Skeletal muscle cell (primary cell): ENCODE results near the gene MBD3L4.
"Not testable (repeated sequence)": the region's sequence is repeated elsewhere in the genome, so short reads cannot be mapped to it uniquely, and the experiment has no call there.

Source experiments
- DNase-seq: peaks from one replicate; pipeline ENCODE4 v3.0.0-alpha.2; 2010; ENCODE audit warnings: low read depth
- H3K4me3 ChIP-seq: 2 replicates; pipeline ENCODE4 v1.5.1; 2011; ENCODE audit warnings: low read depth, mild to moderate bottlenecking, control low read depth, low read length, moderate library complexity

Gene MBD3L4

DNA sequence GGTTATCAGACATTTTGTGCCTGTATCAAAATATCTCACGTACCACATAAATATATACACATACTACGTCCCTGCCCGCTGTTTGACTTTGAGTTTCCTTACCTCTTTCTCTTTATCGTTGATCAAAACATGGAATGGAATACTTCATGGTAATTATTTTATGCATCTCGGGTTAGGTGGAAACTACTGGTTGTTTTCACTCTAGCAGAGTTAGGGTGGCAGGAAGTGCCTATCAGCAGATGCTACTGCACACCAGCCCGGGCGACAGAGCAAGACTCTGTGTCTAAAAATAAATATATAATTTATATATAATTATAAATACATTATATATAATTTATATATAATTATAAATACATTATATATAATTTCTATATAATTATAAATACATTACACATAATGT, 12.9 kb upstream of the MBD3L4 start:
- DNase-seq, H3K4me3 ChIP-seq: not testable (repeated sequence)

DNA sequence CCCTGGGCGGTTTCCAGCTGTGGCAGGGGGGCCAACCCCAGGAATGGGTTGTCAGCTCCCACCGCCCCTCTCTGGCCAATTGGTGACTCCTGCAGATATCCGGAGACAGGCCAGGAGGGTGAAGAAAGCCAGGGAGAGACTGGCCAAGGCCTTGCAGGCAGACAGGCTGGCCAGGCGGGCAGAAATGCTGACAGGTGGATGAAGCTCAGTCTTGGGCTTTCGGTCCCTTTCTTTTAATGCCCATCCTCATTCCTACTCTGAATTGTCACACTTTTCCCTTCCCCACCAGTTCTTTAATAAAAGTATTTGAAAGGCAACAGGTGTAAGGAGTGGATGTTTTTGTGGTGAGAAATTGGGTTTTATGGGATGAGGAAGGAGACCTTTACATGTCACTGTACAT, 11.4 kb upstream of the MBD3L4 start:
- not testable (repeated sequence) for DNase-seq, H3K4me3 ChIP-seq

DNA sequence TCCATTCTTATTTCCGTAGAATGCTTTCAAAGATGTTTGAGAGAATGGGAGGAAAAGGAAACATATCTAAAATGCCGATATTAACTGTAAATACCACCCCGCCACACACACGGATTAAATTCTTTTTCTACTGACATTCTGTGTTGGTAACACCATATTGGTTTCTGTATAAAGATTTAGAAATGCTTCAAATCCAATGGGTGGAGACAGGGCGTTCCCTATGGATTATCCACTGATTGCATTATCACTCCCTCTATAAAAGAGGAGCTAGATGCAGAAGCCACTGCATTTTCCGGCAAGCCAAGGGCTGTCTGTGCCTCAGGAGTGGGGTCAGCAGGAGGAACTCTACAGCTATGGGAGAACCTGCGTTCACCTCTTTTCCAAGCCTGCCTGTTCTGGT, 9.0 kb upstream of the MBD3L4 start, which contains the start of gene MBD3L2:
MBD3L2 (plus strand) TSS at position 301 of the 400 bp plus-strand sequence; CDS start at position 354, 53 bp downstream.
- not testable (repeated sequence) for H3K4me3 ChIP-seq, DNase-seq

DNA sequence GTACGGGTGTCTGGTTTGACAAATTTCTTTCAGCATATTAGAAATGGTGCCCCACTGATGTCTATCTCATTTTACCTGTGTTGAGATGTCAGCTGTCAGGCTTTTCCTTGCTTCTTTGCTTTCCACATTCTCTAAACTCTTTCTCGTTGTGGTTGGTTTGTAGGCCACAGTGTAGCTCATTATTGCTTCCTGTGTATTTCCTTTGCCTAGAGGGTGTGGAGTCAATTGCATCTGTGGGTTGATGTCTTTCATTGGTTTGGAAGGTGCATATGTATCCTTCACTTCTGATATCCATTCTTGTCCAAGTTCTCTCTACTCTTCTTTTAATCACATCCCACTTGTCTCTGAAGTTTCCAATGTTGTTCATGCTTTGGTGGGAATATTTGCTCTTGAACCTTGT, 1.6 kb upstream of the MBD3L4 start:
- not testable (repeated sequence) for DNase-seq, H3K4me3 ChIP-seq

GRCh38 chr19:7030278-7030677, 9.7 kb downstream of the MBD3L4 start, which contains the start of gene MBD3L5:
Gene MBD3L5, plus strand, starts transcription at chr19:7030578. Its CDS starts 34 bp downstream, at chr19:7030612.
- DNase-seq, H3K4me3 ChIP-seq: not testable (repeated sequence)

DNA sequence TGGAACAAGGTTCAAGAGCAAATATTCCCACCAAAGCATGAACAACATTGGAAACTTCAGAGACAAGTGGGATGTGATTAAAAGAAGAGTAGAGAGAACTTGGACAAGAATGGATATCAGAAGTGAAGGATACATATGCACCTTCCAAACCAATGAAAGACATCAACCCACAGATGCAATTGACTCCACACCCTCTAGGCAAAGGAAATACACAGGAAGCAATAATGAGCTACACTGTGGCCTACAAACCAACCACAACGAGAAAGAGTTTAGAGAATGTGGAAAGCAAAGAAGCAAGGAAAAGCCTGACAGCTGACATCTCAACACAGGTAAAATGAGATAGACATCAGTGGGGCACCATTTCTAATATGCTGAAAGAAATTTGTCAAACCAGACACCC, 11.2 kb downstream of the MBD3L4 start:
- H3K4me3 ChIP-seq, DNase-seq: not testable (repeated sequence)

- H3K4me3 ChIP-seq, DNase-seq: not testable (repeated sequence)
These were observed 18.6 kb downstream of the MBD3L4 start, which contains the start of gene MBD3L2B for GRCh38 chr19:7021331-7021730. Gene MBD3L2B, minus strand, starts transcription at chr19:7021431. Its CDS starts 34 bp downstream, at chr19:7021397.

GRCh38 chr19:7018828-7019227, 21.2 kb downstream of the MBD3L4 start:
- no peak for DNase-seq
- H3K4me3 ChIP-seq, result no peak overlapping the region

DNA sequence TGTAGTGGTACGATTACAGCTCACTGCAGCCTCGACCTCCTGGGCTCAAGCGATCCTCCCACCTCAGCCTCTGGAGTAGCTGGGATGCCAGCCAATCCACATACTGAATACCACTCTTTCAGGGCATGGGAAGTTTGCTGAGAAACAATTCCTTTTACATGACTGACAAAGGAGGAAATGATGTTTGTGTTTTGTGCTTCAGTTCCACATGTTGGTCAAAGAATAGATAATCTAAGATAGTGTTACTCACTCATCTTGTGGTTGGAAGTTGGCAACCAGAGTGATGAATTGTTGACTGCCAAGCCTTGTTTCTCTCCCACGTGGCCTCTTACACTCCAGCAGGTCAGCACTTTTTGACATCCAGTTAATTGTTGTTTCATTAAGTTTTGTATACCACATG, 26.3 kb downstream of the MBD3L4 start:
- no peak for DNase-seq

DNA sequence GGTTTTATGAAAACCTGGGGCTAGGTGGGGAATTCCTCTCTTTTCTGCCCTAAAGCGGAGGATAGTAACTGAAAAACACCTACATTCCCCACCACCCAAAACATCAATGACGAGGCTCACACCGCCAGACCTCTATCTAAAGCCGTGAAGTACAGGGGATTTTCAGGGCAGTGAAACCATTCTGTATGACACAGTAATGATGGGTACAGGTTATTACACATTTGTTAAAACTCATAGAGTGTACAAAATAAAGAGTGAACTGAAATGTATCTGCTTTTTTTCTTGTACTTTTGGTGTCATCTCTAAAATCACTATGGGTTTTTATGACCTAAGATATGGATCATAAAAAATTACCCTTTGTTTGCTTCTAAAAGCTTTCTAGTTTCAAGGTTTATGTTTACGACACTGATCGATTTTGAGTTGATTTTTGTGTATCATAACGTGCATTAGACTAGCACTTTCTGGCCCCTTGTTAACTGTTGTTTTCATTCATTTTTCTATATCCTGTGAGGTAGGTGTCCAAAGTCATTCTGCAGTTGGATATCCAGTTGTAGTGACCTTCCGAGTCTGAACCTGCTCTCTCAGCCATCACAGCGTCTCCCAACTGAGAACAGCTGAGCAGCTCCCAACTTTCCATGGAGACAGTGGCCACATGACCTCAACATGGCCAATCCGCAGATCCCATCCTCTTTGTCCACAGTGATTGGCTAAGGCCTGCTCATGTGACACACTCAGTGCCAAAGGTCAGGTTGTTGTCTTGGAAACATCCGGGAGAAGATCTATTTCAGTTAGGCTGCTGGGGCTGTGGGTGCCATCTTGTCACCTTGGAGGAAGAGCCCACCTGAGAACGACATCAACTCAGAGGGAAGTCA, 29.0 kb downstream of the MBD3L4 start:
- no peak overlapping the region for H3K4me3 ChIP-seq
- DNase-seq, result no peak

More for the DNA sequence above, 26.3 kb downstream of the MBD3L4 start:
- no peak overlapping the region for H3K4me3 ChIP-seq

DNA sequence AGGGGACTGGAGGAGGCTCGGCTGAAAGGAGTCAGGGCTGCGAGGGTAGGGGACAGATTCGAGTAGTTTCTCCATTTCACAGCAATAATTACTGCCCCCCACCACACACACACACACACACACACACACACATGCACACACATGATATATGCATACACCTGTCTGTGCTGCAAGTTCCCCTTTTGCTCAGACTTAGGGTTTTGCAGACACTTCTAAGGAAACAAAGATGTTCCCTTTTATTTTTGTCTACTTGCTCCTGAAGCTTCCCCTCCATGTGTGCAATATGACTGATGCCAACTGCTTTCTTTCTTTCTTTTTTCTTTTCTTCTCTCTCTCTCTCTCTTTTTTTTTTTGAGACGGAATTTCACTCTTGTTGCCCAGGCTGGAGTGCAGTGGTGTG, 32.1 kb downstream of the MBD3L4 start:
- DNase-seq, result no peak
- H3K4me3 ChIP-seq, result no peak overlapping the region

DNA sequence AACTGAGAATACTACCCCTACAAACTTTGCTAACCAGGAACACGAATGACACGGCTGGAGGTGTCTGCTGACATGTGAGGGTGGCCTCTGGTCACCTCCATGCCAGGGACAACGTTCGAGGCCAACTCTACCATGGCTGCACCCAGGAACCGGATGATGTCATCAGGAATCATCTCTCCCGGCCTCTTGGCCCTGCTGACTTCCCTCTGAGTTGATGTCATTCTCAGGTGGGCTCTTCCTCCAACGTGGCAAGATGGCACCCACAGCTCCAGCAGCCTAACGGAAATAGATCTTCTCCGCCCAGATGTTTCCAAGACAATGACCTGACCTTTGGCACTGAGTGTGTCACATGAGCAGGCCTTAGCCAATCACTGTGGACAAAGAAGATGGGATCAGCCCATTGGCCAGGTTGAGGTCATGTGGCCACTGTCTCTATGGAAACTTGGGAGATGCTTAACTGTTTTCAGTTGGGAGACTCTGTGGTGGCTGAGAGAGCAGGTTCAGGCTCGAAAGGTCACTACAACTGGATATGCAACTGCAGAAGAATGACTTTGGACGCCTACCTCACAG, 33.8 kb downstream of the MBD3L4 start:
- no peak overlapping the region for H3K4me3 ChIP-seq
- DNase-seq, result no peak

- H3K4me3 ChIP-seq, result no peak overlapping the region
- no peak for DNase-seq
These were observed 35.6 kb downstream of the MBD3L4 start for GRCh38 chr19:7004313-7004931.

DNA sequence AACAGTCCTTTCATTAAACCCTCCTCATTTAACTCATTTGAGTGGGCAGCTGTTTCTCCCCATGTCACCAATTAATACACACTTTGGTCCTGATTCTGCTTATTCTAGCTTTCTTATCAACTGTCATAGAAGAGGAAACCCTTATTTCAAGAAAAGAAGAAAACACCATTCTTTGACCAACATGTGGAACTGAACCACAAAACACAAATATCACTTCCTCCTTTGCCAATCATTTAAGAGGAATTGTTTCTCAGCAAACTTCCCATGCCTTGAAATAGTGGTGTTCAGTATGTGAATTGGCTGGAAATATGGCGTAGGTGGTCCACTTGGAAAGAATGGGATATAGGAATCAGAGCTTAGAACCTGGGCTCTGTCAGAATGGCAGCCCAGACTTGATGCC, 39.2 kb downstream of the MBD3L4 start:
- H3K4me3 ChIP-seq, result no peak overlapping the region

GRCh38 chr19:7000333-7000732, 39.6 kb downstream of the MBD3L4 start:
- no peak overlapping the region for H3K4me3 ChIP-seq

More for the DNA sequence above, 39.2 kb downstream of the MBD3L4 start:
- DNase-seq, result no peak

DNA sequence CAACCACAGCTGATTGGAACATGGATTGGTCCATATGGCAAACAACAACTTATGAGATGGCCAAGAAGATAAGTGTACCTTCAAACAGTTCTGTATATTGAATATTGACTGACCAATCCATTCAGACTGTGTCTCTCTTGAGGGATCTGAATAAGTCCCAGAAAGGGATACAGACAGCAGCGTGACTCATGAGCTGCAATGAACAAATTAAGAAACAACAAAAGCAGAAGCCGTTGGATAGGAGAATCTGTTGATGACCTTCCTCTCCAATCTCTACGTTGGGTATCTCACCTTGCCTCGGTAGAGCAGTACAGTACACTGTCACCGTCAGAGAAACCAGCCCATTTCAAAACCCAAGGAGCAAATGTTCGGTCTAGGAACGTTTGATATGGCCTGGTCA, 40.0 kb downstream of the MBD3L4 start:
- DNase-seq, result no peak
- no peak overlapping the region for H3K4me3 ChIP-seq

More at GRCh38 chr19:7000333-7000732, 39.6 kb downstream of the MBD3L4 start:
- no peak for DNase-seq

DNA sequence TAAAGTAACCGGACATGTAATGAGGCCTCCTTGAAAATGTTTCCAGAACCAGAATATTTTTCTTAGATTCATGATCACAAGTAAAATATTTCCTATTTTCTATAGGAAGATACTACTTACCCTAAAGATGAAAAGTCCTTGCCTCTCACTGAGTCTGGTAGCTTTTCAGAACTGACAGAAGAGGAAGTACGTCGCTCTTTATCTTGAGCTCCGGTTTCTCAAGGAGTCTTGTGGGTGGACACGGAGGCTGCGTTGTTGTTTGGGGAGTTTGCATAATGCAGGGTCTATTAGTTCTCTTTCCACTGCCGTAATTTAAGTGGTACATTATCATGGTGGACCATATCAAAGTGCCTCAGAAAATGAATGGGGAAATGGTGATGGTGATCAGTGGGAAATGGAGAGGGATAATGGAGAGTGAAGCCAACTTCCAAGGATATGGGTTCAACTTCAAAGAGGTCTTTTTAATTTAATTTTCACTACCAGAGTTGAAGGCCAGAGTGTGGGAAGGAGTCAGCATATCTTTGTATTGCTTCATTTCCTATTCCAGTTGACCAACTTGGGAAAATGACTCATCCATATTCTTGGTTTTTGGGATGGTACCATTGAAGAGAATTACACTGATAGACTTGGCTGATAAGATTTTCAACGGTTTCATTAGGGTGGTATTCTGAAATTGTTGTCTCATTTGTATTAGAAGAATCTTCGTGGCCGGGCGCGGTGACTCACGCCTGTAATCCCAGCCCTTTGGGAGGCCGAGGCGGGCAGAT, 42.1 kb downstream of the MBD3L4 start:
- no peak for DNase-seq
- no peak overlapping the region for H3K4me3 ChIP-seq

GRCh38 chr19:6996810-6997209, 43.2 kb downstream of the MBD3L4 start:
- no peak for DNase-seq
- no peak overlapping the region for H3K4me3 ChIP-seq

GRCh38 chr19:6995054-6995453, 44.9 kb downstream of the MBD3L4 start:
- no peak overlapping the region for H3K4me3 ChIP-seq
- DNase-seq, result no peak
